HG02885 (cell line): ENCODE results near the gene CDH15.

ENCODE experiments used
- ATAC-seq: cut with Tn5 transposase; IDR thresholded peaks from one replicate; pipeline ENCODE4 v1.9.1; 2021; ENCODE audit warnings: mild to moderate bottlenecking; ENCODE audit not compliant: unreplicated experiment, poor library complexity

Gene CDH15

GRCh38 chr16:89197633-89198416, 26.3 kb downstream of the CDH15 start:
- ATAC-seq, result no peak

DNA sequence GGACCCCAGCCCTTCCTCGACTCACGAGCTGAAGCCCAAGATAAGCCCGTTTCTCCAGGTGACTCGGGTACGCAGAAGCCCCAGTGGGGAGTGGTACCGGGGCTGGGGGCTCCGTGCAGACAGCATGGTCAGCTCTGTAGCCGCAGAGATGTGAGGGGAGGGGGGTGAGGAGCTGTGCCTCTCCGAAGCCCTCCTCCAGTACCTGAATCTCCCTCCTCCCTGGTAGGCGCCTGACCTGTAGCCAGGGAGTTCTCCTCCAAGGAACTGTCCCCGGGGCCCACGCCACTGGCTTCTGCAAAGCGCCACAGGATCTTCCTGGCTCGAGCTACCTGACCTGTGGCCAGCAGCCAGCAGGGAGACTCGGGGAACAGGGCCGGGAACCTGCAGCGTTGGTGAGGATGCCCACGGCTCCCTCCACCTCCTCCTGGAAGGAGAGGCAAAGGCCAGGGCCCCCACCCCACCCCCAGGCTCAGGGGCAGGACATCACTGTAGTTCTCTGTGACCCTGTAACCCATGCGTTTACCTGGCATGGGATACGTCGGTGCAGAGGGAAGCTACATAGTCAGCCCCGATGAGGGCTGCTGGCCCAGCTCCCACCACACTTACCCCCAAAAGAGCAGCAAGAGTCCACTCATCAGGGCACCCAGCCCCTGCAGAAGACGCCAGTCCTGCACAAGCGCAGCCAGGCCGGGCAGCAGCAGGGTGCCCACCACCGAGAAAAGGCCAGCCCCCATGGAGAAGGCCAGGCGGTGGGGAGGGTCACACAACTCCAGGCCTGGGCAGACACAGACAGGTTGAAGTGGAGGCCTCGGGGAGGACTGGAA, 27.1 kb downstream of the CDH15 start:
- no peak for ATAC-seq

- no peak for ATAC-seq
Measured at GRCh38 chr16:89199241-89200123, 27.9 kb downstream of the CDH15 start.

DNA sequence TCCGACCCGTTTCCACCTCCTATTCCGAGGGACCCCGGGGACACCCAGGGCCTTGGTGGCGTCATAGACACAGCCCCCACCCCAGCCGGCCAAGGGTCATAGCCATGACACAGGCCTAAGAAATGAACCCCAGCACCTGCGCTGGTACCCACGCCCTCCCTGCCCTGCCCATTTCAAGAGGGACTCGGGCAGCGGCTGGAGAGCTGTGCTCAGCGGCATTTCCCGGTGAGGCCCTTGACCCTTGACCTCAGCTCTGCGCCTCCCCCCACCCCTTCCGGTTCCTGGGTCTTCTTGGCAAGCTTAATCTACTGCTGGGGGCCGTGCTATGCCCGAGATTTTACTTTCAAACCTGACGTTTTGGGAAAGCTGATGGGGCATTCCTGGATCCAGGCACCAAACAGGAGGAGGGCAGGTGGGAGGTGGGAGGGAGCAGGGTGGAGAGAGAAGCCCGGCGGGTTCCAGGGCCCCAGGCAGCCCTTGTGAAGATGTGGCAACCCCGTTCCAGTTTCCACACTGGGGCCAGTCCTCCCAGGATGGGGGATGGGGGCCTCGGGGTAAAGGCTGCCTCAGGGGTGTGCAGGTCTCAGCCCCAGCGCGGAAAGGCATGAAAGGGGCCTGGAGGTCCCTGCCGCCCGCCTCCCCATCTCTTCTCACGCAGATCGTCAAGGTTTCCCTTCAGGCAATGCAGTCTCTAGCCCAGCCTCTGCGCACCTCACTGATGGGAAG, 28.7 kb downstream of the CDH15 start, which contains the start of gene SLC22A31:
Gene SLC22A31 (minus strand): TSS at position 414 of the 726 bp plus-strand sequence. CDS start 36 bp downstream, at position 378.
- ATAC-seq, result no peak

GRCh38 chr16:89200850-89201411, 29.4 kb downstream of the CDH15 start:
- no peak for ATAC-seq

DNA sequence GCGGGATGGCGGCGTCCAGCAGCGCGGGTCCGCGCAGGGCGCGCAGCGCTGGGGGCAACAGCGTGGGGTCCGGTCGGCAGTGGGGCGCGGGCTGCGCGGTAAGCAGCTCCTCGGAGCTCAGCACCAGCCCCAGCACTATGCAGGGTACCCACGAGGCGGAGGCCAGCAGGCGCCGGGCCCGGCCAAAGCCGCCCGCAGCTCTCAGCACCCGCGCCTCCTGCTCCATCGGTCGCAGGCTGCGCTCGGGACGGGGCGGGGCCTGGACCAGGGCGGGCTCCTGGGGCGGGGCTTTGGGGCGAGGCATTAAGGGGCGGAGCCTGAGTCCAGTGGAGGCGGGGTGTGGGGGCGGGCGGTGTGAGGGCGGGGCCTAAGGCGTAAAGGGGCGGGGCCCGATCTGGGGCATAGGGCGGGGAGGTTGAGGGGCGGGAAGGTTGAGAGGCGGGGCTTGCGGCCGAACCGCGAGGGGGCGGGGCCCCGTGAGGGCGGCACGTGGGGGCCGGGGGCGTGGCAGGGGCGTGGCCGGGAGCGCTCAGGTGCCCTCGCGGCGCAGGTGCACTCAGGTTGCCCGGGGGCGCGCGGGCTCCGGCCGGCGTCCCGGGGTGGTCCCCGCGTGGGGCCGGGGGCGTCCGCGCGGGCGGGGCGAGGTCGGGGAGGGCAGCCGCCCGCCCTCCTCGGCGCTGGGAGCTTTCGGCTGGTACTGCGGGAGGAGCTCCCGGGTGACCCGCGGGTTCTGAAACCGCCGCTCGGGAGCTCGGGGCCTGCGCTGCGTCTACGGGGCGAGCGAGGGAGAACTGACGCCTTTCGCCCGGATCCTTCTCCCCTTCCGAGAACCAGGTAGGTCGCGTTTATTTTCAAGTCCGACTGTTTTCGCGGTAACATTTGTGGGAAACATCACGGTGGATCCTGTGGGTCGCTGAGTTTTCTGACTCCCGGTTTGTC, 30.2 kb downstream of the CDH15 start:
- no peak for ATAC-seq

GRCh38 chr16:89202422-89203215, 31.1 kb downstream of the CDH15 start:
- ATAC-seq, result no peak

DNA sequence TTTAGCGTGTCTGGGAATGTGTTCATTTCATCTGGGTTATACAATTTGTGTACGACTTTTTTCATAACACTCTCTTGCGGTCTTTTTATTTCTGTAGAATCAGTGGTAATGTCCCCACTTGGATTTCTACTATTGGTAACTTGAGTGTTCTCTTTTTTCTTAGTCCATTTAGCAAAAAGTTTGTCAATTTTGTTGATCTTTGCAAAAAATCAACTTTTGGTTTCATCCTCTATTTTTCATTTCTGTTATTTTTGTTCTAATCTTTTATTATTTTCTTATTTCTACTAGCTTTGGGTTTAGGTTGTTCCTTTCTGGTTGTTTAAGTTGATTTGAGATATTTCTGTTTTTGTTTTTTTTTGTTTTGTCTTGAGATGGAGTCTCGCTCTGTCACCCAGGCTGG, 36.4 kb downstream of the CDH15 start:
- no peak for ATAC-seq

DNA sequence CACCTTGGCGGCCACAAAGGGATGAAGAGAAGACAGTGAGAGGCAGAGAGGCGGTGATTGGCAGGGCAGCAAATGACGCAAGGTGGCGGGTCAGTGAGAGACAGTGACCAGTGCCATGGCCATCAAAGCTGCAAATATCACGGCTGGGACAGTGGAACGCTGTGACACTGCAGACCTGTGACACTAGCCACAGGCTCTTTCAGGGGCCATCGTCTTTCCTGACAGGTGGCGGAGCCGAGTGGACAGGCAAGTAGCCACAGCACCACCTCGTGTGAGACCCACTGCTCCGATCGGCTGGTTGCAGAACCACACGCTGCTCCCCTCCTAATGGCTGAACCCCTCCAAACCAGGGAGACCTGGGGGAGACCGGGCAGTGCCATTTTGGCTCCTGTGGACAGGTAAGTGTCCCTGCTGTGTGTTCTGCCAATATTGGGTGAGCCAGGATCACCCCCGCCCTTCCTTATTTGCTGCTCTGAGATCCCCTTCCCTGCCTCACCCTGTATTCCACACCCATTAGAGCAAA, 38.0 kb downstream of the CDH15 start:
- ATAC-seq, result no peak

DNA sequence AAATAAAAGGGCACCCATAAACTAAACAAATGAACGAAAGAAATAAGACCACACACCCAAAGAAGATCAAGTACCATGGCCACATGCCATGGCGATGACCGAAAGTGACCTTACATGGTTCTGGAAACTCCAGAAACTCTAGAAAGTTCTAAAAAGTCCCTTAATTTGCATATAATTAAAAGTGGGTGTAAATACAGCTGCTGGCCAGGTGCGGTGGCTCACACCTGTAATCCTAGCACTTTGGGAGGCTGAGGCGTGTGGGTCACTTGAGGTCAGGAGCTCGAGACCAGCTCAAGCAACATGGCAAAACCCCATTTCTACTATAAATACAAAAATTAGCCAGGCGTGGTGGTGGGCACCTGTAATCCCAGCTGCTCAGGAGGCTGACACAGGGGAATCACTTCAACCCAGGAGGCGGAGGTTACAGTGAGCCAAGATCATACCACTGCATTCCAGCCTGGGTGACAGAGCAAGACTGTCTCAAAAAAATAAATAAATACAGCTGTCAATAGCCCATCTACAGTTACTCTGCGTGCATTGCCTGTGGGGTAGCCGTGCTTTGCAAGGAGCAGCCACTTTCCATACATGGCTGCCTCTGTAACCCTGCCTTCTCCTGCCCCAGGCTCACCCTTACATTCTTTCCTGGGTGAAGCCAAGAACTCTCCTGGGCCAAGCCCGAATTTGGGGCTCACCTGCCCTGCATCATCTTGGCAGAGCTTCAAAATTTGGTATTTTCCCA, 38.8 kb downstream of the CDH15 start:
- ATAC-seq, result no peak

DNA sequence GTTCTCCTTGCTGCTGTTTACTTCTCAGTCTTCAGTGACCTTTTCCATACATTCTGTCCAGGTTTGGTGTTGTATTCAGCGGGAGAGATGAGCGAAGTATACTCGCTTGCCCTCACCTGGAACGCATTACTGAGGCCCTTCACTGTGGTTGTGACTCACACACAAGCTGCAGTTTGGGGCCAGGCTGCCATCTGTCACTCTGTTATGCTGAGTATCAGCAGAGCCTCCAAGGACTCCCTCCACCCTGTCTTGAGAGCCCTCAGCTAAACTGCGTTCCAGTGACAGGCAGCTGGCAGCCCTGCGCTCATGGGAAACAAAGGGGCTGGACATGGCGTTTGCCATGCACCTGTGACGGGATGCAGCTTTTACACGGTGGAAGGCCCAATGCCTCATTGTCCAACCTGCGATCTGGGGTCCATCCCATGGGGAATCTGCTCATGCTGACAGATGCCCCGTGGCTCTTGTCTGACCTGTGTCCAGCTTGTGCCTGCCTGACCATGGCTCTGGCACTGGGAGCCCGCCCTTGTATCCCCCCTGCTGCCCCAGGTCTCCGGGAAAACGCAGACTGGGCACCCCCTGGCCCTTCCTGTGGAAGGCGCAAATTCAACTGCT, 39.5 kb downstream of the CDH15 start:
- ATAC-seq, result no peak

GRCh38 chr16:89216315-89217137, 45.0 kb downstream of the CDH15 start:
- peak; percentile 46 for ATAC-seq

- ATAC-seq, result no peak
Measured at GRCh38 chr16:89217138-89217387, 45.5 kb downstream of the CDH15 start.

DNA sequence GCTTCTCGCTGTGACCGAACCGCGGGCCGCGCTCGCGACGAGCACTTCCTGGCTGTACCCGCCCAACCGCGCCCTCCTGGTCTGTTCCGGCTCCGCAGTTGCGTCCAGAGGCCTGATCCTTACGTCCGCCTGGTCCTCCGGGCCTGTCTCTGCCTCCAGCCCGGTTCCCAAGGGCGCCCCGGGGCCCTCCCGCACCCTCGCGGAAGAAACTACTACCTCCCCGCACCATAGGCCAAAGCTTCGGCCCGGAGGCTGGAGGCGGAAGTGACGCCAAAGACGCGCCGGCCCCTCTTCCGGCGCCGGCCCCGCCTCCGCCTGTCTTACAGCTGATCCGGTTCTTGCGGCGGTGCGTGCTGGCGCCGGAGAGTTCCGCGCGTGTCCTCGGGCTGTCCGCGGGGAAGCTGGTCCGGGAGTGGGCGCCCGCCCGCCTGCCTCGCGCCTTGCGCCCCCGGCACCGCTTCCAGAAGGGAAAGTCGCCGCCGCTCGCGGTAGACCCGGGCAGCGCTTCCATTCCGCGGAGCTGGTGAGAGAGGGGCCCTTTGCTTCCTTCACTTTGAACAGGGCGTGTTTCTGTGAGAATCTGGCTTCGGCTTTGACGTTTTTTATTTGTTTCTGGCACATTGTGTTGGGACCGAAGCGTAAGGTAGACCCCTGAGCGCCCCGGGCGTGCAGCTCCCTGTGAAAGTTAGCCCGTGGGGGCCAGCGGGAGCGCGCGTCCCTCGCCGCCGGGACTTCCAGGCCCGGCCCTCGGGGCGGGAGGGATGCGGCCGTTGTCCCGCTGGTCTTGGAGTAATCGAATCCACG, 46.0 kb downstream of the CDH15 start, which contains the start of gene ZNF778:
Gene ZNF778 (plus strand): TSS at position 316 of the 804 bp plus-strand sequence. CDS start 3,425 bp downstream, outside the sequence.
- peak; percentile 87 for ATAC-seq

- ATAC-seq, result no peak
Measured at GRCh38 chr16:89219365-89219764, 47.8 kb downstream of the CDH15 start.
